ENCODE measurements around the gene OPA1.

OPA1 gene

GRCh38 chr3:193572426-193572908 is 20.5 kb upstream of the OPA1 start:
- peak; percentile 75 to 78 for ATAC-seq (replicated peaks)
- peaks cover 0 to 11% of the 10 kb centered on the region in 2 donors for H3K27me3 Mint-ChIP-seq
- H3K4me1 Mint-ChIP-seq = peaks cover 4 to 5% of the 10 kb centered on the region in 2 donors

GRCh38 chr3:193573403-193574191 is 19.4 kb upstream of the OPA1 start:
- H3K27me3 Mint-ChIP-seq = no peaks in the 10 kb centered on the region
- H3K4me3 Mint-ChIP-seq = no peak overlapping the region
- DNase-seq = no peak
- H3K36me3 Mint-ChIP-seq = no peaks in the 10 kb centered on the region
- H3K4me1 Mint-ChIP-seq = peaks cover 4 to 5% of the 10 kb centered on the region in 2 donors
- no peak for ATAC-seq (replicated peaks)
- no peaks in the 10 kb centered on the region for H3K9me3 Mint-ChIP-seq
- H3K27ac Mint-ChIP-seq = no peak overlapping the region

More at GRCh38 chr3:193572426-193572908, 20.5 kb upstream of the OPA1 start:
- H3K9me3 Mint-ChIP-seq = no peaks in the 10 kb centered on the region
- no peaks in the 10 kb centered on the region for H3K36me3 Mint-ChIP-seq
- peak; percentile 35 for DNase-seq
- H3K4me3 Mint-ChIP-seq = no peak overlapping the region
- no peak overlapping the region for H3K27ac Mint-ChIP-seq

- H3K27me3 Mint-ChIP-seq = no peaks in the 10 kb centered on the region
- ATAC-seq (replicated peaks) = no peak
- H3K4me3 Mint-ChIP-seq = no peak overlapping the region
- H3K27ac Mint-ChIP-seq = peak overlapping the region; percentile 7
- no peaks in the 10 kb centered on the region for H3K9me3 Mint-ChIP-seq
- no peak for DNase-seq
- peaks cover 4 to 5% of the 10 kb centered on the region in 2 donors for H3K4me1 Mint-ChIP-seq
- no peaks in the 10 kb centered on the region for H3K36me3 Mint-ChIP-seq
Measured at GRCh38 chr3:193574488-193575070, 18.4 kb upstream of the OPA1 start.

- H3K27me3 Mint-ChIP-seq = no peaks in the 10 kb centered on the region
- peaks cover 0 to 3% of the 10 kb centered on the region in 2 donors for H3K4me1 Mint-ChIP-seq
- no peak for ATAC-seq (replicated peaks)
- peaks cover 0 to 5% of the 10 kb centered on the region in 2 donors for H3K36me3 Mint-ChIP-seq
- no peak overlapping the region for H3K27ac Mint-ChIP-seq
- no peaks in the 10 kb centered on the region for H3K9me3 Mint-ChIP-seq
- no peak overlapping the region for H3K4me3 Mint-ChIP-seq
- DNase-seq = no peak
Measured at GRCh38 chr3:193585530-193585929, 7.5 kb upstream of the OPA1 start.

GRCh38 chr3:193586526-193586925 is 6.5 kb upstream of the OPA1 start:
- H3K4me1 Mint-ChIP-seq = peaks cover 1 to 3% of the 10 kb centered on the region in 2 donors
- peaks cover 0 to 5% of the 10 kb centered on the region in 2 donors for H3K36me3 Mint-ChIP-seq
- ATAC-seq (replicated peaks) = no peak
- H3K27ac Mint-ChIP-seq = no peak overlapping the region
- no peaks in the 10 kb centered on the region for H3K9me3 Mint-ChIP-seq
- H3K4me3 Mint-ChIP-seq = no peak overlapping the region
- no peak for DNase-seq
- H3K27me3 Mint-ChIP-seq = no peaks in the 10 kb centered on the region

GRCh38 chr3:193589129-193589528 is 3.9 kb upstream of the OPA1 start:
- Mint-ChIP-seq H3K27ac (no peak overlapping the region), H3K27me3 (no peaks in the 10 kb centered on the region)
- ATAC-seq (replicated peaks) = no peak

GRCh38 chr3:193589616-193590015 is 3.4 kb upstream of the OPA1 start:
- H3K27me3 Mint-ChIP-seq = no peaks in the 10 kb centered on the region
- H3K4me3 Mint-ChIP-seq = no peak overlapping the region
- DNase-seq (no peak), ATAC-seq (replicated peaks) (no peak)
- H3K27ac Mint-ChIP-seq = no peak overlapping the region
- H3K9me3 Mint-ChIP-seq = no peaks in the 10 kb centered on the region
- H3K36me3 Mint-ChIP-seq = peaks cover 5 to 12% of the 10 kb centered on the region in 2 donors
- peaks cover 7 to 16% of the 10 kb centered on the region in 2 donors for H3K4me1 Mint-ChIP-seq

More at GRCh38 chr3:193589129-193589528, 3.9 kb upstream of the OPA1 start:
- no peak for DNase-seq
- Mint-ChIP-seq H3K9me3 (no peaks in the 10 kb centered on the region), H3K4me3 (no peak overlapping the region), H3K36me3 (peaks cover 5 to 12% of the 10 kb centered on the region in 2 donors), H3K4me1 (peaks cover 7 to 11% of the 10 kb centered on the region in 2 donors)

GRCh38 chr3:193590088-193590856 is 2.7 kb upstream of the OPA1 start:
- Mint-ChIP-seq H3K9me3 (no peaks in the 10 kb centered on the region), H3K4me3 (no peak overlapping the region), H3K27me3 (no peaks in the 10 kb centered on the region), H3K36me3 (peaks cover 5 to 12% of the 10 kb centered on the region in 2 donors), H3K27ac (no peak overlapping the region), H3K4me1 (peaks cover 7 to 20% of the 10 kb centered on the region in 2 donors)
- ATAC-seq (replicated peaks) = no peak
- no peak for DNase-seq

- peaks cover 19 to 32% of the 10 kb centered on the region in 2 donors for H3K36me3 Mint-ChIP-seq
- peak; percentile 57 to 74 for ATAC-seq (replicated peaks)
- no peaks in the 10 kb centered on the region for H3K9me3 Mint-ChIP-seq
- no peaks in the 10 kb centered on the region for H3K27me3 Mint-ChIP-seq
- H3K4me3 Mint-ChIP-seq = peak overlapping the region; percentile 88 to 93
- peak overlapping the region; percentile 97 for H3K27ac Mint-ChIP-seq
- H3K4me1 Mint-ChIP-seq = peaks cover 23 to 49% of the 10 kb centered on the region in 2 donors
- peak; percentile 25 for DNase-seq
Measured at GRCh38 chr3:193593668-193594030, 641 bp downstream of the OPA1 start.

GRCh38 chr3:193594946-193595689 is 2.1 kb downstream of the OPA1 start:
- Mint-ChIP-seq H3K36me3 (peaks cover 22 to 38% of the 10 kb centered on the region in 2 donors), H3K9me3 (no peaks in the 10 kb centered on the region)

GRCh38 chr3:193595939-193596487 is 3.0 kb downstream of the OPA1 start:
- peaks cover 22 to 37% of the 10 kb centered on the region in 2 donors for H3K36me3 Mint-ChIP-seq
- H3K27me3 Mint-ChIP-seq = no peaks in the 10 kb centered on the region
- H3K4me3 Mint-ChIP-seq = peak overlapping the region in 1 of 2 donors; percentile 35
- no peaks in the 10 kb centered on the region for H3K9me3 Mint-ChIP-seq
- H3K4me1 Mint-ChIP-seq = peaks cover 23 to 60% of the 10 kb centered on the region in 2 donors
- ATAC-seq (replicated peaks) (no peak), DNase-seq (no peak)
- no peak overlapping the region for H3K27ac Mint-ChIP-seq

More at GRCh38 chr3:193594946-193595689, 2.1 kb downstream of the OPA1 start:
- Mint-ChIP-seq H3K4me3 (peak overlapping the region in 1 of 2 donors; percentile 39), H3K4me1 (peaks cover 24 to 60% of the 10 kb centered on the region in 2 donors), H3K27ac (no peak overlapping the region), H3K27me3 (no peaks in the 10 kb centered on the region)
- ATAC-seq (replicated peaks) (no peak), DNase-seq (no peak)

- H3K27me3 Mint-ChIP-seq = no peaks in the 10 kb centered on the region
- peaks cover 25 to 49% of the 10 kb centered on the region in 2 donors for H3K4me1 Mint-ChIP-seq
- H3K4me3 Mint-ChIP-seq = no peak overlapping the region
Measured at GRCh38 chr3:193598202-193598601, 5.2 kb downstream of the OPA1 start.

GRCh38 chr3:193599393-193599792 is 6.4 kb downstream of the OPA1 start:
- Mint-ChIP-seq H3K4me1 (peaks cover 25 to 46% of the 10 kb centered on the region in 2 donors), H3K4me3 (no peak overlapping the region), H3K9me3 (no peaks in the 10 kb centered on the region), H3K36me3 (peaks cover 18 to 36% of the 10 kb centered on the region in 2 donors), H3K27ac (no peak overlapping the region), H3K27me3 (no peaks in the 10 kb centered on the region)
- ATAC-seq (replicated peaks) = peak in 1 of 2 donors; percentile 36
- no peak for DNase-seq

More at GRCh38 chr3:193598202-193598601, 5.2 kb downstream of the OPA1 start:
- H3K9me3 Mint-ChIP-seq = no peaks in the 10 kb centered on the region
- ATAC-seq (replicated peaks) = no peak
- no peak overlapping the region for H3K27ac Mint-ChIP-seq
- DNase-seq = no peak
- H3K36me3 Mint-ChIP-seq = peaks cover 20 to 37% of the 10 kb centered on the region in 2 donors
